Lower leg skin (tissue), 4 donors: ENCODE results near the gene FETUB. TPM values are rescaled to one million over a fixed set of nuclear protein-coding genes. Genes with fewer than 3 reads are reported as not detected.

Experiments
- DNase-seq, 2 donors: peaks; one replicate each; pipeline ENCODE4 v3.0.0-alpha.2; 2019; ENCODE audit warnings: low spot score in 2 of 2
- H3K4me3 ChIP-seq: fragments of 200-600 bp; sonication (generic); 2 replicates; pipeline ENCODE4 v1.5.1; 2017; ENCODE audit warnings: mild to moderate bottlenecking, low read depth; ENCODE audit not compliant: poor library complexity, severe bottlenecking
- CTCF ChIP-seq, 3 donors: fragments of 450-650 bp; IDR thresholded peaks; one replicate each; pipeline ENCODE4 v1.5.1; 2016; ENCODE audit warnings: antibody characterized with exemption in 3 of 3, mild to moderate bottlenecking in 3 of 3, moderate library complexity in 2 of 3
- POLR2A ChIP-seq, 2 donors: fragments of 450-650 bp; IDR thresholded peaks; one replicate each; pipeline ENCODE4 v1.6.1; 2016 to 2017; ENCODE audit warnings: antibody characterized with exemption in 2 of 2, mild to moderate bottlenecking in 1 of 2, moderate library complexity in 1 of 2
- WGBS, 2 donors: methylation state at CpG; one replicate each; pipeline ENCODE4 v1.1.5; 2018; 5-methylcytosine and 5-hydroxymethylcytosine counted together
- intact Hi-C: fragments of 100-400 bp; cut with DNase I; formaldehyde crosslinking; loops from one replicate; pipeline ENCODE4 v1.15.0; 2023; ENCODE audit warnings: low total_unique reads
- total RNA-seq, 4 donors: library from RNA; depleted of rRNA; stranded (reverse); fragments of >200 nt; gene quantifications; one replicate each; pipeline ENCODE4 v1.1.0, GENCODE V29; 2016

FETUB gene
- total RNA-seq, 4 donors from 2014 or later: 4.0 to 13.5 (median 9.3) TPM

- intact Hi-C loops: no loop called here
- TF ChIP-seq CTCF (IDR thresholded peaks at IDR 0.05) (no peak), POLR2A (IDR thresholded peaks at IDR 0.05) (no peak)
- 62 to 68% methylated on average over 4 of the region's 4 CpGs for WGBS, 2 donors
- no peak for DNase-seq
- H3K4me3 ChIP-seq: no peak overlapping the region
Measured at GRCh38 chr3:186664506-186664905, 24.3 kb downstream of the FETUB start.

- no peak for TF ChIP-seq CTCF (IDR thresholded peaks at IDR 0.05)
- TF ChIP-seq POLR2A (IDR thresholded peaks at IDR 0.05): no peak
- no peak for DNase-seq
- intact Hi-C loops: no loop called here
- no peak within 1 kb of the TSS for H3K4me3 ChIP-seq
- WGBS, 2 donors: 81 to 83% methylated on average over 8 of the region's 8 CpGs
Measured at GRCh38 chr3:186665625-186666188, 25.5 kb downstream of the FETUB start, which contains the start of gene HRG. HRG (plus strand) TSS chr3:186666014; CDS start chr3:186666032, 18 bp downstream.

- intact Hi-C loops: no loop called here
- 65 to 70% methylated on average over 6 of the region's 6 CpGs for WGBS, 2 donors
- TF ChIP-seq CTCF (IDR thresholded peaks at IDR 0.05): no peak
- no peak for TF ChIP-seq POLR2A (IDR thresholded peaks at IDR 0.05)
- DNase-seq: no peak
- no peak overlapping the region for H3K4me3 ChIP-seq
Measured at GRCh38 chr3:186668426-186668825, 28.2 kb downstream of the FETUB start.

- DNase-seq: no peak
- intact Hi-C loops: no loop called here
- no peak overlapping the region for H3K4me3 ChIP-seq
- whole genome bisulfite sequencing, 2 donors: 77 to 86% methylated on average over 2 of the region's 2 CpGs
- TF ChIP-seq POLR2A (IDR thresholded peaks at IDR 0.05): no peak
- no peak for TF ChIP-seq CTCF (IDR thresholded peaks at IDR 0.05)
Measured at GRCh38 chr3:186669378-186670084, 29.3 kb downstream of the FETUB start.

GRCh38 chr3:186670155-186670554, 30.0 kb downstream of the FETUB start:
- H3K4me3 ChIP-seq: no peak overlapping the region
- intact Hi-C loops: no loop called here
- no peak for TF ChIP-seq CTCF (IDR thresholded peaks at IDR 0.05)
- TF ChIP-seq POLR2A (IDR thresholded peaks at IDR 0.05): no peak
- no peak for DNase-seq
